HEK293 (cell line): Measurements from ENCODE around the gene FAM241A.

ENCODE experiments used
- ZBTB49 ChIP-seq: fragments of 450-650 bp; formaldehyde crosslinking; IDR thresholded peaks from 2 replicates; pipeline ENCODE4 v1.5.1; 2016; ENCODE audit warnings: missing biosample characterization, missing genetic modification characterization, low read depth
- ZNF473 ChIP-seq: fragments of 450-650 bp; formaldehyde crosslinking; IDR thresholded peaks from 2 replicates; pipeline ENCODE4 v1.5.1; 2017; ENCODE audit warnings: missing biosample characterization, missing genetic modification characterization
- ZNF776 ChIP-seq: fragments of 450-650 bp; formaldehyde crosslinking; IDR thresholded peaks from 2 replicates; pipeline ENCODE4 v1.5.0; 2017; ENCODE audit warnings: missing biosample characterization, missing genetic modification characterization, borderline replicate concordance
- TF ChIP-seq, protein P1 (sequence below): fragments of 450-650 bp; formaldehyde crosslinking; IDR thresholded peaks from 2 replicates; pipeline ENCODE4 v1.5.1; 2016; ENCODE audit warnings: missing biosample characterization, missing genetic modification characterization

- TF ChIP-seq ZNF776 (tag by site-specific recombination) (no peak), ZNF473 (tag by site-specific recombination) (no peak), ZBTB49 (tag by site-specific recombination) (no peak)
- TF ChIP-seq, protein P1, sequence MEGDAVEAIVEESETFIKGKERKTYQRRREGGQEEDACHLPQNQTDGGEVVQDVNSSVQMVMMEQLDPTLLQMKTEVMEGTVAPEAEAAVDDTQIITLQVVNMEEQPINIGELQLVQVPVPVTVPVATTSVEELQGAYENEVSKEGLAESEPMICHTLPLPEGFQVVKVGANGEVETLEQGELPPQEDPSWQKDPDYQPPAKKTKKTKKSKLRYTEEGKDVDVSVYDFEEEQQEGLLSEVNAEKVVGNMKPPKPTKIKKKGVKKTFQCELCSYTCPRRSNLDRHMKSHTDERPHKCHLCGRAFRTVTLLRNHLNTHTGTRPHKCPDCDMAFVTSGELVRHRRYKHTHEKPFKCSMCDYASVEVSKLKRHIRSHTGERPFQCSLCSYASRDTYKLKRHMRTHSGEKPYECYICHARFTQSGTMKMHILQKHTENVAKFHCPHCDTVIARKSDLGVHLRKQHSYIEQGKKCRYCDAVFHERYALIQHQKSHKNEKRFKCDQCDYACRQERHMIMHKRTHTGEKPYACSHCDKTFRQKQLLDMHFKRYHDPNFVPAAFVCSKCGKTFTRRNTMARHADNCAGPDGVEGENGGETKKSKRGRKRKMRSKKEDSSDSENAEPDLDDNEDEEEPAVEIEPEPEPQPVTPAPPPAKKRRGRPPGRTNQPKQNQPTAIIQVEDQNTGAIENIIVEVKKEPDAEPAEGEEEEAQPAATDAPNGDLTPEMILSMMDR (tag by site-specific recombination), result no peak; the same call in 1 of the 2 replicates
Observed at GRCh38 chr4:112099701-112100297, 45.5 kb upstream of the FAM241A start.
